COLO829 (cell line): ENCODE measurements around the gene EPN3.

Source experiments
- DNase-seq: peaks from one replicate; pipeline ENCODE4 v3.0.0; 2012; ENCODE audit warnings: low spot score

The EPN3 gene

GRCh38 chr17:50535407-50535806 is 2.9 kb downstream of the EPN3 start:
- DNase-seq, result no peak

DNA sequence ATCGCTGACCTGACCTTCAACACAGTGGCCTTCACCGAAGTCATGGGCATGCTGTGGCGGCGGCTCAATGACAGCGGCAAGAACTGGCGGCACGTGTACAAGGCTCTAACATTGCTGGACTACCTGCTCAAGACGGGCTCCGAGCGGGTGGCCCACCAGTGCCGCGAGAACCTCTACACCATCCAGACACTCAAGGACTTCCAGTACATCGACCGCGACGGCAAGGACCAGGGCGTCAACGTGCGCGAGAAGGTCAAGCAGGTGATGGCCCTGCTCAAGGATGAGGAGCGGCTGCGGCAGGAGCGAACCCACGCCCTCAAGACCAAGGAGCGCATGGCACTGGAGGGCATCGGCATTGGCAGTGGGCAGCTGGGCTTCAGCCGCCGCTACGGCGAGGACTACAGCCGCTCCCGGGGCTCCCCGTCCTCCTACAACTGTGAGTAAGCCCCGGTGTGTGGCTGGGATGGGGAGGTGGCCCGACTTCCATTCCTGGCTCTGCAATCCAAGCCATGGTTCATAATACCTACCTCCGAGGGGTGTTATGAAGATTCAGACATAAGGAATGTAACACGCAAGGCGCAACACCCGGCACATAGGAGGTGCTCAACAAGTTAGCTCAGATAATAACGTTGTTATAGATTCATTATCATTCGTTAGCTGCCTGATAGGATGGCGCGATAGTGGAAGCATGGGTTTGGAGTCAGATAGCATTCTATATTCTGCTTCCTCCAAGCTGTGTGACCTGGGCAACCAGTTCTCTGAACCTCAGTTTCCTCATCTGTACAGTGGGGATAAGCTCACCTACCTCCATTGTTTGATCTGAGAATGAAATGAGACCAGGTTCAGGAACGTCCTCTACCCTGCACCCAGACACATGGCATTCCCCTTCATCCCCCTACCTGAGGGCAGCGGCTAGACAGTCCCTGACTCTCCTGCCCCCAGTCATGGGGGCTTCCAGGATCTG is 4.4 kb downstream of the EPN3 start:
- DNase-seq, result no peak

DNA sequence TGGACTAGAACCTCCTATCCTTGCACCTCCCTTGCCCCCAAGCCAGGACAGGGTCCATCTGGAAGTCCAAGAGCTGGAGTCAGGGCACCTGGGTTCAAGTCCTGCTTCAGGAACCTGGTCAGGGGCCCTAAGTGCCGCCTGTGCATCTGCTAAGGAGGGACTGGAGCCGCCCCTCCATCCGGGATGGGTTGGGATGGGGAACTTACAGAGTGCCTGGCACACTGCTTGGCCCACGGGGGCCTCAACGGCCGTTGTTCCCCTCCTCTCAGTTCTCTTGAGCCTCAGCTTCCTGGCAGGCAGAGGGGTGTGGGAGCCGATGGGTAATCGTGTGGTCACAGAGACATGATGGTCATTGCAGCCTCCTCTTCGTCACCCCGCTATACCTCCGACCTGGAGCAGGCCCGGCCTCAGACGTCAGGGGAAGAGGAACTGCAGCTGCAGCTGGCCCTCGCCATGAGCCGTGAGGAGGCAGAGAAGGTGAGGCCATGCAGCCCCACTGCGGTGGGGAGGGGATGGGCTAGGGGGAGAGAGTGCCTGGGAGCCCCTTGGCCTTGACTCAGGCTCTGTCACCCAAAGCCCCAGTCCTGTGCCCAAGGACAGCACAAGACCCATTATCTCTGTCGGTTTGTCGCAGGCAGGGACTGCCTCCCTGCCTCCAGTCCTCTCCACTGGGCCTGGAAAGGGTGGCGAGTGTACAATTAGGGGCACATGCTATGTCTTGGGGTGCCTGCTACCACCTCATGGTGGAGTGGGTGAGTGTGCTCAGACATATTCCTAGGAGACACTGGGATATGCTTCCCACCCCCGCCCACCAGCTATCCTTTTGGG is 5.4 kb downstream of the EPN3 start:
- DNase-seq, result no peak

DNA sequence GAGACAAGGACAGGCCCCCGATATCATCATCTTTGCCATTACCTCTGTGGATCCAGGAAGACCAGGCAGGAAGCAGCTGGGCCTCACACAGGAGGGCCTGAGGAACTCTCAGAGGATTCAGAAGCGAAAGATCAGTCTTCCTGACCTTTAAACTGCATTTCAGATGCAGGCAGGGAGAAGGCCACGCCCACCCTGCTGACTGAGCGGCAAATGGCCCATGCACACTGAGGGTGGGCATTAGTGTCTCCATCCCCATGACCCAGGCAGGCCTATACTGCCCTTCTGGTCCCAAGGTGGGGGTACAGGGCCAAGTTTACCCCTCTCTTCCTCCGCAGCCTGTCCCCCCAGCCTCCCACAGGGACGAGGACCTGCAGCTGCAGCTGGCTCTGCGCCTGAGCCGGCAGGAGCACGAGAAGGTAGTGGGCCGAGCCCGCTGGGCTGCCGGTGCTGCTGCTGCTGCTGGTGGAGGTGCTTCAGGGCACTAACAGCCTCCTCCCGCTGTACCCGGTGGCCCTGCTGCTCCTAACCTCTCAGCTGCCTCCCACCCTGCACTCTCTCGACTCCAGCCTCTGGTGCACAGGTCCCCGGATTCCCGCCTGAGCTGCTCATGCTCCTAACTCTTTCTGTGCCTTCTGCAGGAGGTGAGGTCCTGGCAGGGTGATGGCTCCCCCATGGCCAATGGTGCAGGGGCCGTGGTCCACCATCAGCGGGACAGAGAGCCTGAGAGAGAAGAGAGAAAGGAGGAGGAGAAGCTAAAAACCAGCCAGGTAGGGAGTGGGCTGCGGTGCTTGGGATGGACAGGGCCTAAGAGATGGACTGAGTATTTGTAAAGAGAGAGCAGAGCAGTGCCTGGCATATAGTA is 6.2 kb downstream of the EPN3 start:
- DNase-seq, result no peak

DNA sequence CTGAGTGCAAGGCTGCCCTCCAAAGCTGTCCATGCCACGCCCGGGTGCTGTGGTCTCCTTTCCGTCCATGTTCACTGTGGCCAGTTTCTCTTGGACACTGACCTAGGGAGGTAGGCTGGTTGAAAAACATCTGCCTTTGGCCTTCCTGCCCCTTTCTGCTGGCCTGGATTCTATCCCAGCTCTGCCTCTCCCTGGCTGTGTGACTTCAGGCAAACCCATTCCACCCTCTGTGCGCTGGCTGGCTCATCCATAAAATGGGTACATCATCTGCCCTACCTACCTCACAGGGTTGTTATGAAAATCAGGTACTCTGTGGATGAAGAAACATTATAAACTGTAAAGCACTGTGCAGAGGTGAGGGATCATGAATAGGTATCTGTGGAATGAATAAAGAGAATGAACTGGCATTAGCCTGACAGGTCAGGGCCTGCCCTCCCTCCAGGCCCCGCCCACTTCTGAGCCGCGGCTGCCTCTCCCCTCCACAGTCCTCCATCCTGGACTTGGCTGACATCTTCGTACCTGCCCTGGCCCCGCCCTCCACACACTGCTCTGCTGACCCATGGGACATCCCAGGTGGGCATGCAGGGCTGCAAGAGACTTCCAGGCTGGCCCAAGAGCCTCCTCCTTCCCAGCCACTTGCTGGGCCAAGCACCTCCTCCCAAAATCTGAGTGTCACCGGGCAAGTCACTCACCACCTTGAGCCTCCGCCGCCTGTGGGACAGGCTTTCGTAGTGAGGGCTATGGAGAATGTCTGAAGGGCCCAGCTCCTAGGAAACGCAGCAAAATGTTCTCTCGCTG is 7.4 kb downstream of the EPN3 start:
- no peak for DNase-seq

DNA sequence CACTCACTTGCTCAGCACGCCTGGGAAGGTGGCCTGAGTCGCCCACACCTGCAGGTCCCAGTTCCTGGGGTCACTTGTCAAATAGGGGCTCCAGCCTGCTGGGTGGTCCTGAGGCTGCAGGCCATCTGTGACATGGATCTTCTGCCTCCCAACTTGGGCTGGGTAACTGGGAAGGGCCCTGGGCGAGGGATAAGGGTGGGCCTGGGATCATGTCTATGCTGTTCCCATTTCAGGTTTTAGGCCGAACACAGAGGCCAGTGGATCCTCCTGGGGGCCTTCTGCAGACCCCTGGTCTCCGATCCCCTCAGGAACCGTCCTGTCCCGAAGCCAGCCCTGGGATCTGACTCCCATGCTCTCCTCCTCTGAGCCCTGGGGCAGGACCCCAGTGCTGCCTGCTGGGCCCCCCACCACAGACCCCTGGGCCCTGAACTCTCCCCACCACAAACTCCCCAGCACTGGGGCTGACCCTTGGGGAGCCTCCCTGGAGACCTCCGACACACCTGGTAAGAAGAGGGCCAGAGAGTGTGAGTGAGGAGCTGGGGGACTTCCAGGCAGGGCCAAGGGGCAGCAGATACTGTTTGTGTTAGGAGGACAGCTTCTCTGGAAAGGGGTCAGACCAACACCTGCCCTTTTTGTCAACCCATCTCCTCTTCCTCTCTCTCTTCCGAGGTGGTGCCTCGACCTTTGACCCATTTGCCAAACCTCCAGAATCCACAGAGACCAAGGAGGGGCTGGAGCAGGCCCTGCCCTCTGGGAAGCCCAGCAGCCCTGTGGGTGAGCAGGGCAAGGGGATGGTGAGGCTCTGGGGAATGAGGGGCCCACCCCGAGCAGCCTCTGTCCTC is 8.2 kb downstream of the EPN3 start:
- DNase-seq, result no peak

- DNase-seq, result no peak
These were observed 8.8 kb downstream of the EPN3 start for GRCh38 chr17:50541402-50541715.

DNA sequence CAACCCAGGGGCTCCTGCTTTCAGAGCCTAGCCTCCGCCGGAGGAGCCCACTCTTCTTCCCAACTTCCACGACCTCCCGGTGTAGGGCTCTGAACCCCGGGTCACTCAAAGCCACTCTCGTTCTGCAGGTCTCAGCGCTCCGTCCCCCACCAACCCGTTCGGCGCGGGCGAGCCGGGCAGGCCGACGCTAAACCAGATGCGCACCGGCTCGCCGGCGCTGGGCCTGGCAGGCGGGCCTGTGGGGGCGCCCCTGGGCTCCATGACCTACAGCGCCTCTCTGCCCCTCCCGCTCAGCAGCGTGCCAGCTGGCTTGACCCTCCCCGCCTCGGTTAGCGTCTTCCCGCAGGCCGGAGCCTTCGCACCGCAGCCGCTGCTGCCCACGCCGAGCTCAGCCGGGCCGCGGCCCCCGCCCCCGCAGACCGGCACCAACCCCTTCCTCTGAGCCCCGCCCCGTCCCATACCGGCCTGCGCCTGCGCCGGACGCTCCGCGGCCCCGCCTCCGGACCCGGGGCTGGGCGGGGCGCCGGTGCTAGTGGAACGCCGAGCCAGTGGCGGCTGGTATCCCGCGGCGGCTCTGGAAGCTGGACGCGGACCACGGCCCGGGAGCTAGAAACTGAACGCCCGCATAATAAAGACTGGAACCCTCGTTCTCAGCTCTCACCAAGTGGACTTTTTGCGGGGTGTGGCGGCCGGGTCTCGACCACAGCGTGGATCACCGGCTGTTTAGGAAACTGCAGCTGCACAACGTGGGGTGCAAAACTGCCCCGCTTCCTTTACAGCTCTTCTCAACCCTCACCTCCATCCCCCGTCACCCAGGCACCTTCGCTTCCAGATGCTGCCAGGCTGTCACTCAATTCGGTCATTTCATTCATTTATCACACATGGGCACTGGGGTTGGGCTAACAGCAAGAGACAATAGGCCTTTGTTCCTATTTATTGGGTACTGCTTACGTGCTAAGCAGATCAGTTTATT is 9.5 kb downstream of the EPN3 start:
- DNase-seq, result peak; percentile 90

GRCh38 chr17:50542795-50543774 is 10.6 kb downstream of the EPN3 start:
- no peak for DNase-seq

- DNase-seq, result no peak
These were observed 12.0 kb downstream of the EPN3 start for GRCh38 chr17:50544516-50544915.

GRCh38 chr17:50545311-50545710 is 12.8 kb downstream of the EPN3 start:
- no peak for DNase-seq

- no peak for DNase-seq
These were observed 14.1 kb downstream of the EPN3 start for GRCh38 chr17:50546701-50547034.

DNA sequence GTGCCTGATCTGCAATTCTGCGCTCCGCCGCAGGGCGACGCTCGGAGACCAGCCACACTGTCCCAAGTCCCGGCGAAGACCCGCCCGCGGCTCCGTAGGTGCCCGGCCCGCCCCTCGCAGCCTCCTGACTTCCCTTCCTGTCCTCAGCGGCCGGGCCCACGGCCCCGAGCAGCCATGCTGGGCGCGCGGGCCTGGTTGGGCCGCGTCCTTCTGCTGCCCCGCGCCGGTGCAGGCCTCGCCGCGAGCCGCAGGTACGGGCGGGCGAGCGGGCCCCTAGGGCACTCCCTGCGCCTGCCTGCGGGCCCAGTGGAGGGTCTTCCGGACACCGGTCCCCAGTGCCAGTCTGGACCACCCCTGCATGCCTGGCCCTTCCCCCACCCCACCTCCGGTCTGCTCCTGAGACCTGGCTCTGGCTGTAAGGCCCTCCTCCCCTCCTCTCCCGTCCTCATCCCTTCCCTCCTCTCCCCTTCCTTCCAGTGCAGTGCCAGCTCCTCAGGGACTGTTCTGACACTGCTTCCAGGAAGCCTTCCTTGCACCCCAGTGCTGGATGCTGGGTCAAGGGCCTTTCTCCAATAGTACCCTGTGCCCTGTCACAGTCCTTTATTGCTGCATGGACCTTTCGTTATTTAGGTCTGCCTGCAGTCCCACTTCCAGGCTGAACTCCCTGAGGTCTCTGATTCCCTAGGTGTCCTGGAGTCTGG is 14.7 kb downstream of the EPN3 start, which contains the start of gene SPATA20:
Gene SPATA20 (plus strand): TSS at position 140 of the 701 bp plus-strand sequence. CDS start 35 bp downstream, at position 175.
- peak; percentile 80 for DNase-seq

GRCh38 chr17:50547736-50548083 is 15.2 kb downstream of the EPN3 start:
- no peak for DNase-seq

DNA sequence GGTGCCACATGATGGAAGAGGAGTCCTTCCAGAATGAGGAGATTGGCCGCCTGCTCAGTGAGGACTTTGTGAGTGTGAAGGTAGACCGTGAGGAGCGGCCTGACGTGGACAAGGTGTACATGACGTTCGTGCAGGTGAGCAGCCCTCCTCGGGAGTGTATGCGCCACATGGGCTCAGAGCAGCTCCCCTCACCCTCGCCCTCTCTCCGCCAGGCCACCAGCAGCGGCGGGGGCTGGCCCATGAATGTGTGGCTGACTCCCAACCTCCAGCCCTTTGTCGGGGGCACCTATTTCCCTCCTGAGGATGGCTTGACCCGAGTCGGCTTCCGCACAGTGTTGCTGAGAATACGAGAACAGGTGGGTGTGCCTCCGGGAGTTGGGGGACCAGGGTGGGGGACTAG is 16.3 kb downstream of the EPN3 start:
- DNase-seq, result no peak

DNA sequence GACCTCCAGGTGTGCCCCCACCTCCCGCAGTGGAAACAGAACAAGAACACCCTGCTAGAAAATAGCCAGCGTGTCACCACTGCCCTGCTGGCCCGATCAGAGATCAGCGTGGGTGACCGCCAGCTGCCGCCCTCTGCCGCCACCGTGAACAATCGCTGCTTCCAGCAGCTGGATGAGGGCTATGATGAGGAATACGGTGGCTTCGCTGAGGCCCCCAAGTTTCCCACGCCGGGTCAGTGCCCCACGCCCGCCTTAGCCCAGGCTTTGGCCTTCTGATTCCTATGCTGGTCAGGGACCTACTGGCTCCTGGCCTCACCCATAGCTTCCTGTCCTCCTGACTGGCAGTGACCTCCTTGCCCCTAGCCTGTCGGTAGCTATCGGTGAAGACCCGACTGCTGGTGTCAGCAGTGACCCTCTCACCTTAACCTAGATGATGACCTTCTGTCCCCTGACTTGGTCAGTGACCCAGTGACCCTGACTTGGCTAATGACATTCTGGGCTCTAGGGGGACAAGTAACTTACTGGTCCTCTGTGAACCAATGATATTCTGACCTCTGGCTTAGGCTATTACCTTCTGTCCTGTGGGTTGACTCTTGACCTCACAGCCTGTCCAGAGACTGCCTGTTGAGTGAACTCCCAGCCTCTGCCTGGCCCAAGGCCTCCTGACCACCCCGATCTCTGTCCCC is 16.9 kb downstream of the EPN3 start:
- DNase-seq, result no peak

DNA sequence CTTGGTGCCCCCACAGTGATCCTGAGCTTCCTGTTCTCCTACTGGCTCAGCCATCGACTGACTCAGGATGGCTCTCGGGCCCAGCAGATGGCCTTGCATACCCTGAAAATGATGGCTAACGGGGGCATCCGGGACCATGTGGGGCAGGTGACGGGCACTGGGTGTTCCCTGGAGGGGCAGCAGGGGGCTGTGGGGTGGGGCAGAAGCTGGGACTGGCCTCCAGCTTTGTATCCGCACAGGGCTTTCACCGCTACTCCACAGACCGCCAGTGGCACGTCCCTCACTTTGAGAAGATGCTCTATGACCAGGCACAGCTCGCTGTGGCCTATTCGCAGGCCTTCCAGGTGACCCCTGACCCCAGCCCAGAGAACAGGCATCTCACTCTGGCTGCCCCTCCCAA is 17.4 kb downstream of the EPN3 start:
- no peak for DNase-seq
